DOHH2 (cell line): ENCODE data around the gene PTPN4.

Source experiments
- H3F3A ChIP-seq: fragments of 200-600 bp; sonication (generic), shearing (Covaris generic); 2 replicates; pipeline ENCODE4 v1.6.0; 2016; ENCODE audit warnings: antibody characterized with exemption, mild to moderate bottlenecking; ENCODE audit not compliant: control insufficient read depth, insufficient read depth
- H3K27ac ChIP-seq: fragments of 200-600 bp; sonication (generic); 2 replicates; pipeline ENCODE4 v1.5.1; 2014; ENCODE audit warnings: low read depth, mild to moderate bottlenecking, low read length, moderate library complexity
- H3K27me3 ChIP-seq: fragments of 200-600 bp; sonication (generic); 2 replicates; pipeline ENCODE4 v1.6.1; 2014; ENCODE audit warnings: mild to moderate bottlenecking, low read length, mixed read lengths; ENCODE audit not compliant: control insufficient read depth
- H3K36me3 ChIP-seq: fragments of 200-600 bp; sonication (generic); 2 replicates; pipeline ENCODE4 v1.6.1; 2014; ENCODE audit warnings: mild to moderate bottlenecking, low read length, moderate library complexity, mixed read lengths; ENCODE audit not compliant: control insufficient read depth
- H3K4me1 ChIP-seq: fragments of 200-600 bp; sonication (generic); 2 replicates; pipeline ENCODE4 v1.6.1; 2014; ENCODE audit warnings: mild to moderate bottlenecking, low read length, mixed read lengths; ENCODE audit not compliant: control insufficient read depth
- H3K4me2 ChIP-seq: fragments of 200-600 bp; sonication (generic); 2 replicates; pipeline ENCODE4 v1.6.0; 2014; ENCODE audit warnings: mild to moderate bottlenecking, low read length, moderate library complexity
- H3K4me3 ChIP-seq: fragments of 200-600 bp; sonication (generic); 2 replicates; pipeline ENCODE4 v1.5.1; 2014; ENCODE audit warnings: mild to moderate bottlenecking, low read length, mixed read lengths
- H3K79me2 ChIP-seq: fragments of 200-600 bp; sonication (generic); 2 replicates; pipeline ENCODE4 v1.6.1; 2014; ENCODE audit warnings: mild to moderate bottlenecking, low read length, mixed read lengths; ENCODE audit not compliant: control insufficient read depth
- H3K9me2 ChIP-seq: fragments of 200-600 bp; sonication (generic); replicated peaks from 2 replicates; pipeline ENCODE4 v1.6.1; 2014; ENCODE audit warnings: mild to moderate bottlenecking, low read length, mixed read lengths; ENCODE audit not compliant: control insufficient read depth
- H3K9me3 ChIP-seq: fragments of 200-600 bp; sonication (generic); 2 replicates; pipeline ENCODE4 v1.6.1; 2014; ENCODE audit warnings: antibody characterized with exemption, low read length, mixed read lengths; ENCODE audit not compliant: control insufficient read depth, insufficient read depth
- H4K20me1 ChIP-seq: fragments of 200-600 bp; sonication (generic); 2 replicates; pipeline ENCODE4 v1.6.0; 2014; ENCODE audit warnings: low read depth, mild to moderate bottlenecking, antibody characterized with exemption, low read length, moderate library complexity; ENCODE audit not compliant: control insufficient read depth, insufficient read depth
- CTCF ChIP-seq: fragments of 200-600 bp; sonication (generic); IDR thresholded peaks from one replicate; pipeline ENCODE4 v1.5.1; 2014; ENCODE audit warnings: antibody characterized with exemption, mild to moderate bottlenecking, low read depth, low read length; ENCODE audit not compliant: poor library complexity, severe bottlenecking
- EZH2phosphoT487 ChIP-seq: fragments of 200-600 bp; sonication (generic); IDR thresholded peaks from 2 replicates; pipeline ENCODE4 v1.6.1; 2017; ENCODE audit warnings: borderline replicate concordance, mild to moderate bottlenecking, antibody characterized with exemption, low read length, moderate library complexity, mixed read lengths

PTPN4 gene

GRCh38 chr2:119856469-119856901 lies 96.8 kb downstream of the PTPN4 start:
- Histone ChIP-seq H3K9me3 (peaks cover 7% of the 10 kb centered on the region; the same call in 1 of the 2 replicates), H3K27me3 (no peaks in the 10 kb centered on the region), H3K4me3 (no peak overlapping the region), H3K36me3 (no peaks in the 10 kb centered on the region), H4K20me1 (no peaks in the 10 kb centered on the region), H3K27ac (no peak overlapping the region), H3K4me1 (no peaks in the 10 kb centered on the region), H3K79me2 (peaks cover 28% of the 10 kb centered on the region), H3F3A (no peaks in the 10 kb centered on the region), H3K9me2 (no peaks in the 10 kb centered on the region), H3K4me2 (no peak overlapping the region)
- TF ChIP-seq EZH2phosphoT487 (no peak), CTCF (no peak)

GRCh38 chr2:119857742-119858141 lies 98.0 kb downstream of the PTPN4 start:
- Histone ChIP-seq H3K9me3 (no peaks in the 10 kb centered on the region; the same call in 1 of the 2 replicates), H4K20me1 (no peaks in the 10 kb centered on the region), H3K4me3 (no peak overlapping the region), H3K27ac (no peak overlapping the region), H3K4me1 (no peaks in the 10 kb centered on the region), H3K27me3 (no peaks in the 10 kb centered on the region), H3F3A (no peaks in the 10 kb centered on the region), H3K4me2 (no peak overlapping the region), H3K9me2 (no peaks in the 10 kb centered on the region), H3K79me2 (peaks cover 28% of the 10 kb centered on the region), H3K36me3 (no peaks in the 10 kb centered on the region)
- TF ChIP-seq EZH2phosphoT487 (no peak), CTCF (no peak)

GRCh38 chr2:119859528-119859927 lies 99.8 kb downstream of the PTPN4 start:
- H3K27ac ChIP-seq = no peak overlapping the region
- no peaks in the 10 kb centered on the region for H3K36me3 ChIP-seq
- H4K20me1 ChIP-seq = no peaks in the 10 kb centered on the region
- H3F3A ChIP-seq = no peaks in the 10 kb centered on the region
- no peak overlapping the region for H3K4me3 ChIP-seq
- TF ChIP-seq CTCF (no peak), EZH2phosphoT487 (no peak)
- no peaks in the 10 kb centered on the region for H3K4me1 ChIP-seq
- H3K4me2 ChIP-seq = no peak overlapping the region
- H3K9me2 ChIP-seq = no peaks in the 10 kb centered on the region
- no peaks in the 10 kb centered on the region for H3K9me3 ChIP-seq
- peaks cover 19% of the 10 kb centered on the region for H3K79me2 ChIP-seq
- H3K27me3 ChIP-seq = no peaks in the 10 kb centered on the region
